ENCODE measurements around the gene PRKAR2A.

GRCh38 chr3:48698891-48699290 lies 148.8 kb downstream of the PRKAR2A start:
- no peak for TF ChIP-seq CTCF (IDR thresholded peaks at IDR 0.05)
- TF ChIP-seq POLR2A (IDR thresholded peaks at IDR 0.05), result no peak

Data from body of pancreas (tissue), 4 donors.